Middle frontal gyrus (tissue), 1 donor: ENCODE measurements around the gene IVL.

ENCODE experiments used
- DNase-seq: peaks from one replicate; pipeline ENCODE4 v3.0.0-alpha.2; 2015; ENCODE audit warnings: low spot score; ENCODE audit errors: extremely low spot score

Gene IVL

GRCh38 chr1:152951711-152952110 lies 43.4 kb downstream of the IVL start:
- no peak for DNase-seq

- no peak for DNase-seq
Observed at GRCh38 chr1:152953761-152954160, 45.4 kb downstream of the IVL start.

- DNase-seq = no peak
Observed at GRCh38 chr1:152954436-152954835, 46.1 kb downstream of the IVL start.

DNA sequence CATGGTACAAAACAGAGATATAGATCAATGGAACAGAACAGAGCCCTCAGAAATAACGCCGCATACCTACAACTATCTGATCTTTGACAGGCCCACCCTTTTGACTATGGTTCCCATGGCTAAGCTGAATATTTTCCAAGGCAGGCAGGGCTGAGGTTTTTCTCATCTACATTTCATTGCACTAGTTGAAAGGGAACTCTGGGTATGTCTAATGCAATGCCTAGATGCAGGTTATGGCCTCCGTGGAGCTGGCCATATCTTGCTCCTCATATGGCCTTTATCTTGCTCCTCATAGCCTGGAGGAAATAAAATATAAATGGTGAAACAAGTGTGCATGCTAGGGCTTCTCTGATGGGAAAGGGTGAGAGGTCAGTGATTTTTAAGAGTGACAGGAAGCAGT lies 49.2 kb downstream of the IVL start:
- no peak for DNase-seq

DNA sequence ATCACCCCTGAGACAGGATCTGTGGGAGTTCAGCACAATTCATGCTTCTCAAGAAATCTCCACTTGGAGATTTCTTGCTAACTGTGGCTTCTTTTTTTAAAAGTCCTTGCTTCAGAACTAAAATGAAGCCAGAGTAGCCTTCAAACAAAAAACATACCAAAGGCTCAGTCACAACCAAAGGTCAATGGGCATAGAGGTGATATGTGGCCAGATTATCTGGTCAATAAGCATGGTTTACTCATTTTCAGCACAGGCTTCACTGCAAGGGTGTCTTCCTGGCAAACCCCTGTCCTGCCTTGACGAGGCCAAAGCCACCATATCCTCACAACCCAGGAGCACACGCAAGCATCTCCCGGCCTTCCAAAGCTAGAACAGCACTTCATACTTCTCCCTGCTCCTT lies 50.9 kb downstream of the IVL start:
- DNase-seq = no peak

DNA sequence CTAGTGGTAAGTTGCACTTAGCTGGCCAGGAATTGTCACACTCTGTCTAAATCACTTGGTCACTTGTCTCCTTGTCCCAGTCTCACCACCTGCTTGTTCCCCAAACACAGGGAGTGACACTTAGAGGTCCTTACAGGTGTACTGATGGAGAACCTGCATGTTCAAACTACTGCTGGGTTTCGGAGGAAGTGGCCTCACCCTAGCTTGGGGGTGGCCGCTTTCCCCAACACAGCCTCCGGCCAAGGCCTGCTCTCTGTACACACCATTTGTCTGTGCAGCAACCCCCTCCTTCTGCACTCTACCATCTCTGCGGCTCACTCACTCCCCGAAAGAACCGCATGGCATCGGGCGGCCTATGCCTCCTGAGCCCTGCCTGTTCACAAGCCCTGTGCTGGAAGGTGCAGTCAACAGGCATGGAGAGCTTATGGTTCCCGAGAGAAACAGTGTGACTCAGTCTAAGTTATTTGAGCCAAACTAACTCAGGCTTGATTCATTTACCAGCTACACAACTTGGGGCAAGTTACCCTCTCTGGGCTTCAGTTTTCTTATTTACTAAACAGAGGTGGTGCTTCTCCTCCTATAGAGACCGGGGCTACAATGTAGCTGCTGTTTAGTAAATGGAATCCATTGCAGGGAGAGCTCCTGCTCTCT lies 51.6 kb downstream of the IVL start:
- DNase-seq = no peak

GRCh38 chr1:152960452-152961044 lies 52.2 kb downstream of the IVL start:
- no peak for DNase-seq
